A673 (cell line): Measurements from ENCODE around the gene MTX1. TPM values are rescaled to one million over a fixed set of nuclear protein-coding genes. Genes with fewer than 3 reads are reported as not detected.

Source experiments
- BruUV-seq: library from RNA; stranded (reverse); fragments of 400-500 nt; replicated peaks from 2 replicates; lab custom pipeline; 2021; lab: Mats Ljungman, UMichigan
- CTCF ChIA-PET: fragments of 300-600 bp; sonication (Branson Sonifier 250); formaldehyde crosslinking; loops from one replicate; lab custom pipeline; 2022; ENCODE audit warnings: antibody characterized with exemption; lab: Charles Lee
- POLR2A ChIA-PET: fragments of 300-600 bp; sonication (Branson Sonifier 250); formaldehyde crosslinking; loops from one replicate; lab custom pipeline; 2022; ENCODE audit warnings: antibody characterized with exemption; ENCODE audit not compliant: low non-redundant PET; lab: Charles Lee
- DNase-seq: peaks from one replicate; pipeline ENCODE4 v3.0.0-alpha.2; 2015; ENCODE audit warnings: low spot score
- H3K27ac ChIP-seq: fragments of 200-600 bp; sonication (generic); 2 replicates; pipeline ENCODE4 v1.5.1; 2016; ENCODE audit warnings: mixed run types, low read depth, mild to moderate bottlenecking, mixed read lengths, antibody characterized with exemption, low read length; ENCODE audit not compliant: poor library complexity, severe bottlenecking
- H3K27me3 ChIP-seq: fragments of 200-600 bp; sonication (generic); replicated peaks from 2 replicates; pipeline ENCODE4 v1.6.1; 2017; ENCODE audit warnings: mixed run types, low read depth, mild to moderate bottlenecking, mixed read lengths, antibody characterized with exemption, low read length; ENCODE audit not compliant: insufficient read depth, poor library complexity
- H3K36me3 ChIP-seq: fragments of 200-600 bp; sonication (generic); 2 replicates; pipeline ENCODE4 v1.6.1; 2016; ENCODE audit warnings: mixed run types, mild to moderate bottlenecking, mixed read lengths, antibody characterized with exemption, low read length; ENCODE audit not compliant: insufficient read depth, poor library complexity, severe bottlenecking
- H3K4me1 ChIP-seq: fragments of 200-600 bp; sonication (generic); 2 replicates; pipeline ENCODE4 v1.6.1; 2017; ENCODE audit warnings: mixed run types, mild to moderate bottlenecking, mixed read lengths, antibody characterized with exemption, low read length; ENCODE audit not compliant: insufficient read depth, poor library complexity, severe bottlenecking
- H3K4me3 ChIP-seq: fragments of 200-600 bp; sonication (generic); 2 replicates; pipeline ENCODE4 v1.5.1; 2016; ENCODE audit warnings: low read depth, mixed run types, mild to moderate bottlenecking, mixed read lengths, low read length; ENCODE audit not compliant: poor library complexity, severe bottlenecking
- H3K9me3 ChIP-seq: fragments of 200-600 bp; sonication (generic); 2 replicates; pipeline ENCODE4 v1.6.1; 2016; ENCODE audit warnings: mixed run types, low read depth, mild to moderate bottlenecking, mixed read lengths, antibody characterized with exemption, low read length; ENCODE audit not compliant: poor library complexity, severe bottlenecking
- EZH2 ChIP-seq: fragments of 200-600 bp; sonication (generic); IDR thresholded peaks from 2 replicates; pipeline ENCODE4 v1.6.1; 2017; ENCODE audit warnings: borderline replicate concordance, low read depth, mild to moderate bottlenecking, mixed read lengths, antibody characterized with exemption, low read length; ENCODE audit not compliant: poor library complexity, severe bottlenecking
- intact Hi-C: fragments of 100-400 bp; cut with micrococcal nuclease; formaldehyde crosslinking; loops from one replicate; pipeline ENCODE4 v1.10.0; 2022; ENCODE audit not compliant: unreplicated experiment
- total RNA-seq: library from RNA; stranded (reverse); gene quantifications from 2 replicates; pipeline ENCODE4 v1.2.3, GENCODE V29; 2021
- TF ChIP-seq, protein P1 (sequence below): fragments of 300-800, 200-600 bp; sonication (generic); conservative IDR thresholded peaks from 2 replicates; pipeline ENCODE4 v1.5.1; 2017; ENCODE audit warnings: low read depth, mild to moderate bottlenecking, antibody characterized with exemption, low read length, moderate library complexity, mixed read lengths

MTX1 gene
- total RNA-seq, 1 experiment from 2014 or later = 65.2 TPM

DNA sequence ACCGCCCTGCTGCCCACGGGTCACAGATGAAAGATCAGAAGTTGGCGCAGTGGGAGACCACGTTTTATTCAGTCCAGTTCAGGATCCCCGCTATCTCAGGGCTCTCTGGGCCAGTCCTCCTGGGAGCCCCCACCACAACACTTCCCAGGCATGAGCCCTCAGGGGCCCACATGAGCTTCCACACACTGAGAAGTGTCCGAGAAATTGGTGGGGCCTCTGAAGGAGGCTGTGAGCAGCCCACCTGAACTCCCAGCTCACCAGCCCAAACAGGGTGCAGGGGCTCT, 22.8 kb upstream of the MTX1 start:
- ChIA-PET CTCF (interaction anchor here (1.0 kb wide), 1 partner anchor 10 kb away, joined by 3 read pairs; no protein-coding TSS in a partner anchor), POLR2A (no interaction called here)
- intact Hi-C loops = no loop called here
- TF ChIP-seq EZH2 = no peak
- TF ChIP-seq, protein P1, sequence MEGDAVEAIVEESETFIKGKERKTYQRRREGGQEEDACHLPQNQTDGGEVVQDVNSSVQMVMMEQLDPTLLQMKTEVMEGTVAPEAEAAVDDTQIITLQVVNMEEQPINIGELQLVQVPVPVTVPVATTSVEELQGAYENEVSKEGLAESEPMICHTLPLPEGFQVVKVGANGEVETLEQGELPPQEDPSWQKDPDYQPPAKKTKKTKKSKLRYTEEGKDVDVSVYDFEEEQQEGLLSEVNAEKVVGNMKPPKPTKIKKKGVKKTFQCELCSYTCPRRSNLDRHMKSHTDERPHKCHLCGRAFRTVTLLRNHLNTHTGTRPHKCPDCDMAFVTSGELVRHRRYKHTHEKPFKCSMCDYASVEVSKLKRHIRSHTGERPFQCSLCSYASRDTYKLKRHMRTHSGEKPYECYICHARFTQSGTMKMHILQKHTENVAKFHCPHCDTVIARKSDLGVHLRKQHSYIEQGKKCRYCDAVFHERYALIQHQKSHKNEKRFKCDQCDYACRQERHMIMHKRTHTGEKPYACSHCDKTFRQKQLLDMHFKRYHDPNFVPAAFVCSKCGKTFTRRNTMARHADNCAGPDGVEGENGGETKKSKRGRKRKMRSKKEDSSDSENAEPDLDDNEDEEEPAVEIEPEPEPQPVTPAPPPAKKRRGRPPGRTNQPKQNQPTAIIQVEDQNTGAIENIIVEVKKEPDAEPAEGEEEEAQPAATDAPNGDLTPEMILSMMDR = no peak
- Histone ChIP-seq H3K27ac (no peak overlapping the region), H3K9me3 (no peaks in the 10 kb centered on the region), H3K27me3 (no peaks in the 10 kb centered on the region), H3K4me3 (no peak overlapping the region), H3K4me1 (no peaks in the 10 kb centered on the region), H3K36me3 (no peaks in the 10 kb centered on the region)
- DNase-seq = no peak
- BruUV-seq = no TSS peak

DNA sequence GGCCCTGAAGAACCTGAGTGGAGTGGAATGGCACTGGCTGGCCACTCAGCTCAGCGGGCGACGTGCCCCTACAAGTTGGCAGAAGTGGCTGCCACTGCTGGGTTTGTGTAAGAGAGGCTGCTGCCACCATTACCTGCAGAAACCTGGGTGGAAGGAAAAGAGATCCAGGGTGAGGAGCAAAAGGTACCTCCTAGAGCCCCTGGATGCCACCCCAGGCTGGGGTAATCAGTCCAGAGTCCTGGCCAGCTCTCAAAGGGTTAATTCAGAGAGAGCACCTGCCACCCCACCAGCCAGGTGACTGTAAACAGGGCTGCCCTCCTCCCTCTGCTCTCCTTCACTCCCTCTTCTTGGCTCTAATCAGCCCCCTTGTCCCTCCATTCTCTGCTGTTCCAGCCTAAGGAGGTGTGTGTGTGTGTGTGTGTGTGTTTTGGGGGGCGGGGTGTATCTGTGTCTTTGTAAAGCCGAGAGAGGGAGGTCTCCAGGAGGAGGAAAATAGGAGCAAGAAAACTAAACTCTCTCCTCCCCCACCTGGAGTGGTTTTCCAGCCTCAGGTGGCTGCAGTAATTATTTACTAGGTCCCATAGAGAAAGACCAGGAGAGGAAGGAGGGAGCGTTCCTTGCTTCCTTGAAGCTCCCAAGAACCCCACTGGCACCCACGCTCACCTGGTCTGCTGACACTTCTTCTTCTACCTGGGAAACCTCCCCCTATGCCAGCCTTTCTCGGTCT, 22.3 kb upstream of the MTX1 start:
- no peak for DNase-seq
- no peak overlapping the region for H3K4me3 ChIP-seq
- no peak overlapping the region for H3K27ac ChIP-seq
- no peaks in the 10 kb centered on the region for H3K36me3 ChIP-seq
- no TSS peak for BruUV-seq
- H3K4me1 ChIP-seq = no peaks in the 10 kb centered on the region
- no peak for TF ChIP-seq EZH2
- TF ChIP-seq, protein P1 = no peak
- H3K9me3 ChIP-seq = no peaks in the 10 kb centered on the region
- intact Hi-C loops = no loop called here
- ChIA-PET POLR2A (no interaction called here), CTCF (no interaction called here)
- H3K27me3 ChIP-seq = no peaks in the 10 kb centered on the region

DNA sequence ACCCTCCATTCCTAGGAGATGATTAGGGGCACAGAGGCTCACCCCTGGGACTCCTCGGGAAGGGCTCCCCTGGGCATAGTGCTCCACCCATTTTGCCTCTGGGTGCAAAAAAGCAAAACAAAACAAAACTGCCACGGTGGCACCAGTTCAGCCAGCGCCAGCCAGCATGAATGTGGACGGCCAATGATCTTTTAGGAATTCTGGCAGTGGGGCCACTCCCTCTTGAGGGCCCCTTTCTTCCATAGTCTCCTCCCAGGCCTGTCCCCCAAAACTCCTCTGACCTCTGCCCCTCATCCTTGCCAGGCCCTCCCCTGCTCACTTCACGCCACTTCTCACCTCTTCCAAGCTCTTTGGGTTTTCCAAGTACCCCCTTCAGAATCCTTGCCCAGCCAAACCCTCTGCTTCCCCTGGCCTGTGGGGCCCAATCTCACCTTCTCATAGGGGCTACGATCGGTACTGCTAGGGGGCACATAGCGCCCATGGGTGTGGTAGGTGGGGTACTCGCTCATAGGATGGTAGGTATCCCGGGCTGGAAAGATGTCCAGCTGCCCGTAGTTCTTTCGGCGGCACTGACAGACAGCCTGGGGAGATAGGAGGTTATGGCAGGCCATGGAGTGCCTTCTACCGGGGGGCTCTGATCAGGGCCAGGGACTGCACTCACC, 21.6 kb upstream of the MTX1 start:
- no peaks in the 10 kb centered on the region for H3K9me3 ChIP-seq
- intact Hi-C loops = no loop called here
- H3K4me1 ChIP-seq = no peaks in the 10 kb centered on the region
- ChIA-PET POLR2A (no interaction called here), CTCF (no interaction called here)
- TF ChIP-seq, protein P1 = no peak
- TF ChIP-seq EZH2 = no peak
- BruUV-seq = no TSS peak
- H3K4me3 ChIP-seq = no peak overlapping the region
- no peak overlapping the region for H3K27ac ChIP-seq
- DNase-seq = no peak
- H3K27me3 ChIP-seq = no peaks in the 10 kb centered on the region
- no peaks in the 10 kb centered on the region for H3K36me3 ChIP-seq
